Measurements from ENCODE around the gene APOBEC3H. TPM values are rescaled to one million over a fixed set of nuclear protein-coding genes. Genes with fewer than 3 reads are reported as not detected.
A peak's percentile ranks its signal among the peaks of the same experiment; 100 is the strongest.

APOBEC3H gene
- total and polyA plus RNA-seq, 2 donors (not counting 3 experiments of a cell fraction or from before 2014, with no cell fraction given) = not detected

DNA sequence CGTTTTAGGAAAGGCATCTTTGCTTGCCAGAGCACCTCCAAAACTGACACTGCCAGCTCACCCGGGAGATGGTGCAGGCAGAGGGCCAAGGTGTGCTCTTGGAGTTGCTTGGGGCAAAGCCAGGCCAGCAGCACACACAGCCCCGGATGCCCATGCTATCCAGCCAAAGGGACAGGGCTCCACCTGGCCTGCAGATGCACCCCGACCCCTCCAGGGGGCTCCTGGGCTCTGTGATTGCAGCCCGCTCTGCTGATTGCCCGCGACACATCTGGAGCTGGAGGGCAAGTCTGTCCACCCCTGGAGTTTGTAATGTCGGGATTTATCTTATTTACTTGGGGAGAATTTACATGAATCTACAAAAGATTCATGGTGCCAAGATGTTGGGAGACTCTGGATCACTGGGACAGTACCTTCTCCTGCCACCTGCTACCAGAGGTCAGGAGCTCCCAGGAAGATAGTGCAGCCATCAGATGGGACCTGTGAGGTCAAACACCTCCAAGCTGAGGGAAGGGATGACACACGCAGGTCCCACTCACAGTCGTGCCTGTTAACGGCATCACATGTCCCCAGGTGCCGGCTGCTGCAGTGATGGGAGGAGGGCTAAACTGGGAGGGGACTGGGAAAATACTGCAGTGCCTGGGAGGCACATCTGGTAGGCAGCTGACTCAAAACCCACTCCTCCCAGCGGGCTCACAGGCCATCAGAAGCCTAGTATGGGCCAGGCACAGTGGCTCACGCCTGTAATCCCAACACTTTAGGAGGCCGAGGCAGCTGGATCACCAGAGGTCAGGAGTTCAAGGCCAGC lies 38.2 kb downstream of the APOBEC3H start:
- CTCF ChIA-PET = interaction anchor here (0.6 to 3.9 kb wide), 22 partner anchors 9 to 394 kb away, joined by 3 to 46 read pairs (median 4); partner anchors contain the start of genes CBX7 and RPL3
- Histone ChIP-seq H3K4me1 (ENCODE audit: control insufficient read depth, extremely low read depth, insufficient read depth, low read length) (no peaks in the 10 kb centered on the region), H3K9me1 (replicated peaks; ENCODE audit: control insufficient read depth, extremely low read depth, insufficient read depth, low read length) (no peaks in the 10 kb centered on the region), H3K4me2 (ENCODE audit: insufficient read depth, low read length) (no peak overlapping the region), H3K4me3 (replicated peaks in 1 of 3; ENCODE audit: insufficient read depth in 1 of 3, low read depth in 1 of 3, low read length in 3 of 3) (no peak overlapping the region), H3K9ac (replicated peaks; ENCODE audit: extremely low read depth, insufficient read depth, low read length) (no peak overlapping the region), H3K36me3 (ENCODE audit: control insufficient read depth in 2 of 2, extremely low read depth in 1 of 2, insufficient read depth in 2 of 2, low read length in 2 of 2) (no peaks in the 10 kb centered on the region), H3K27me3 (ENCODE audit: control insufficient read depth in 2 of 2, insufficient read depth in 2 of 2, low read length in 2 of 2) (no peaks in the 10 kb centered on the region), H3K27ac (ENCODE audit: insufficient read depth, low read depth, low read length) (no peak overlapping the region), H3K79me2 (ENCODE audit: control insufficient read depth, insufficient read depth, low read length) (no peaks in the 10 kb centered on the region), H2AFZ (ENCODE audit: low read depth, low read length) (no peak overlapping the region), H3K9me3 (replicated peaks; ENCODE audit: control insufficient read depth, insufficient read depth, low read length) (no peaks in the 10 kb centered on the region), H4K20me1 (replicated peaks; ENCODE audit: control insufficient read depth, extremely low read depth, insufficient read depth, low read length) (no peaks in the 10 kb centered on the region)
- no TSS peak for BruUV-seq (replicated peaks)
- intact Hi-C loops (cut with micrococcal nuclease) (loop anchor here (1.0 kb wide), 2 partner anchors 171 to 176 kb away; no protein-coding TSS in a partner anchor), dilution Hi-C loops (cut with MboI; ENCODE audit: extremely low pct_ligation_motif_present, low sequenced_read_pairs) (no loop called here)
- POLR2A ChIA-PET = interaction anchor here (0.6 kb wide), 1 partner anchor 184 kb away, joined by 3 read pairs; the partner anchor contains the start of gene RPL3
- FAIRE-seq (peak; percentile 58), DNase-seq (ENCODE audit: low read depth, low spot score) (peak; percentile 39)
- TF ChIP-seq MAX (IDR thresholded peaks at IDR 0.05; ENCODE audit: insufficient read depth, insufficient read length) = no peak
- TF ChIP-seq CTCF (IDR thresholded peaks at IDR 0.05; ENCODE audit: extremely low read depth in 1 of 2, insufficient read depth in 1 of 2, low read depth in 1 of 2, low read length in 2 of 2) = peak; percentile 70 to 81

DNA sequence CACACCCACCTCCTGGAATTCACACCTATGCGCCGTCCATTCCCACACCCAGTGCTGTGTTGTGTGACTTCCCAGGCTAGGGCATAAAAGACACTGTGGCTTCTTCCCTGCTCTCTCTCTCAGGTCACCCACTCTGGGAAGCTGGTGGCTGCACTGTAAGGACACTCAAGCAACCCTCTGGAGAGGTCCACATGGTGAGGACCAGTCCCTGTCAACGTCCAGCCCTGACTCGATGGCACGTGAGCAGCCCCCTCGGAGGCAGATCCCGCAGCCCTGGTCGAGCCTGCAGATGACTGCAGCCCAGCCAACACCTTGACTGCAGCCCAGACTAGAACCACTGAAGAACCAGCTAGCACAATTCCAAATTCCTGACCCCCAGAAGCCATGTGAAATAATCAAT lies 39.3 kb downstream of the APOBEC3H start:
- CTCF ChIA-PET = interaction anchor here (1.1 to 3.9 kb wide), 11 partner anchors 12 to 393 kb away, joined by 3 to 46 read pairs (median 6); partner anchors contain the start of genes CBX7 and RPL3
- intact Hi-C loops (cut with micrococcal nuclease) = no loop called here
- FAIRE-seq = no peak
- Histone ChIP-seq H2AFZ (ENCODE audit: low read depth, low read length) (no peak overlapping the region), H3K4me1 (ENCODE audit: control insufficient read depth, extremely low read depth, insufficient read depth, low read length) (no peaks in the 10 kb centered on the region), H3K36me3 (ENCODE audit: control insufficient read depth in 2 of 2, extremely low read depth in 1 of 2, insufficient read depth in 2 of 2, low read length in 2 of 2) (no peaks in the 10 kb centered on the region), H3K4me3 (replicated peaks in 1 of 3; ENCODE audit: insufficient read depth in 1 of 3, low read depth in 1 of 3, low read length in 3 of 3) (no peak overlapping the region), H3K9me3 (replicated peaks; ENCODE audit: control insufficient read depth, insufficient read depth, low read length) (no peaks in the 10 kb centered on the region), H3K4me2 (ENCODE audit: insufficient read depth, low read length) (no peak overlapping the region), H3K27me3 (ENCODE audit: control insufficient read depth in 2 of 2, insufficient read depth in 2 of 2, low read length in 2 of 2) (no peaks in the 10 kb centered on the region), H3K79me2 (ENCODE audit: control insufficient read depth, insufficient read depth, low read length) (no peaks in the 10 kb centered on the region), H3K9me1 (replicated peaks; ENCODE audit: control insufficient read depth, extremely low read depth, insufficient read depth, low read length) (no peaks in the 10 kb centered on the region), H3K27ac (ENCODE audit: insufficient read depth, low read depth, low read length) (no peak overlapping the region), H3K9ac (replicated peaks; ENCODE audit: extremely low read depth, insufficient read depth, low read length) (no peak overlapping the region), H4K20me1 (replicated peaks; ENCODE audit: control insufficient read depth, extremely low read depth, insufficient read depth, low read length) (no peaks in the 10 kb centered on the region)
- BruUV-seq (replicated peaks) = no TSS peak
- no peak for DNase-seq (ENCODE audit: low read depth, low spot score)
- POLR2A ChIA-PET = no interaction called here
- dilution Hi-C loops (cut with MboI; ENCODE audit: extremely low pct_ligation_motif_present, low sequenced_read_pairs) = no loop called here
- TF ChIP-seq CTCF (IDR thresholded peaks at IDR 0.05; ENCODE audit: extremely low read depth in 1 of 2, insufficient read depth in 1 of 2, low read depth in 1 of 2, low read length in 2 of 2) (no peak), POLR2A (IDR thresholded peaks at IDR 0.05; ENCODE audit: low read depth, low read length) (no peak), JUN (IDR thresholded peaks at IDR 0.05; ENCODE audit: borderline replicate concordance, insufficient read depth, insufficient read length, low read depth) (no peak), POLR2AphosphoS5 (IDR thresholded peaks at IDR 0.05; ENCODE audit: insufficient read depth, low read depth, low read length) (no peak)
